IPS-18a (cell line): ENCODE data around the gene TTLL1.
"Not testable (repeated sequence)": the region's sequence is repeated elsewhere in the genome, so short reads cannot be mapped to it uniquely, and the experiment has no call there.

ENCODE experiments used
- H3K27ac ChIP-seq: one replicate; pipeline ENCODE4 v1.5.1; 2013; ENCODE audit warnings: low read length
- H3K27me3 ChIP-seq: one replicate; pipeline ENCODE4 v1.6.1; 2013; ENCODE audit warnings: mild to moderate bottlenecking, low read length; ENCODE audit not compliant: control insufficient read depth, insufficient read depth
- H3K36me3 ChIP-seq: one replicate; pipeline ENCODE4 v1.6.1; 2013; ENCODE audit warnings: low read depth, low read length; ENCODE audit not compliant: control insufficient read depth
- H3K4me1 ChIP-seq: one replicate; pipeline ENCODE4 v1.6.1; 2013; ENCODE audit warnings: low read depth, low read length; ENCODE audit not compliant: control insufficient read depth
- H3K4me3 ChIP-seq: one replicate; pipeline ENCODE4 v1.5.1; 2013; ENCODE audit warnings: low read length
- H3K9ac ChIP-seq: one replicate; pipeline ENCODE4 v1.6.1; 2013; ENCODE audit warnings: mild to moderate bottlenecking, low read length, moderate library complexity
- H3K9me3 ChIP-seq: one replicate; pipeline ENCODE4 v1.6.1; 2013; ENCODE audit warnings: low read depth, low read length; ENCODE audit not compliant: control insufficient read depth

The TTLL1 gene

DNA sequence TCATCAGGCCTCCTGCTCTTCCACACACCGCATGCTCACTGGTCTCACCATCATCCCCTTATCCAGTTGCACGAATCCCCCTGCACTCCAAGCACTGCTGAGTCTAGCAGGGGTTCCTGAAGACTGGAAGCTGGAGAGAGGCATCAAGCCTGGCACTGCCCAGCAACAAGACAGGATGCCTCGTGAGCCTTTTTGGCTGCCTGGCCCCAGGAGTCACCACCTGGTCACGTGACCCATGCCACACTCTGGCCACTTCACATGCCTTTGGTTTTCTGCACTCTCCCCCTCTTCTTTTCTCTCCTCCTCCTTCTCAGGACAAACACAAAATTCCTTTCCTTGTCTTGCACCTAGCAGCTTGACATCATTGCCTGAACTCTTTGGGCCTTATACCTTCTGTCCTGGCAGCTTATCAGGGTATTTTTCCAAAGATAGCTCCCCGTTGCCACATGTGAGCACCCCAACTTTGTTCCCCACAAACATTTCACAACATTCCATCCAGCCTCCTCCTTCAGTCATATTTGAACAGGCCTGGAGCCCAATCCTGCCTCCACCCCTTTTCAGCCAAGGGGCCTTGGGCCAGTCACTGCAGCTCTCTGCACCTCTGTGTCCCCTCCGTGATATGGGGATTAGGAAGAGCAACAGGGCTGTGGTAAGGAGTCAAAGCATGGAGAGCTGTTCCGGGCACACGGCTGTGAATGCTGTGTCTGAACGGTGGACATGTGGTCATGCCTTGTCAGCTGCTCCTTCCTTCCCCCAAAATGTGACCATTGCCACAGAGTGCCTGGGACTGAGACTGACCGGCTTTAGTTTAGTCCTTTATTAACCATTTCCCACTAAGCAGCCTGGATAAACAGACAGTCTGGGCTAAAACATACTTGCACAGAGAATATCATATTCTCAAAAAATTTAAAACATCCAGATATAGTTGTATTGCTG is 71.4 kb downstream of the TTLL1 start:
- H3K27me3 ChIP-seq = peaks cover 11% of the 10 kb centered on the region
- H3K36me3 ChIP-seq = no peaks in the 10 kb centered on the region
- H3K27ac ChIP-seq = no peak overlapping the region
- H3K9me3 ChIP-seq = no peaks in the 10 kb centered on the region
- no peak overlapping the region for H3K9ac ChIP-seq
- peaks cover 6% of the 10 kb centered on the region for H3K4me1 ChIP-seq
- H3K4me3 ChIP-seq = no peak overlapping the region

DNA sequence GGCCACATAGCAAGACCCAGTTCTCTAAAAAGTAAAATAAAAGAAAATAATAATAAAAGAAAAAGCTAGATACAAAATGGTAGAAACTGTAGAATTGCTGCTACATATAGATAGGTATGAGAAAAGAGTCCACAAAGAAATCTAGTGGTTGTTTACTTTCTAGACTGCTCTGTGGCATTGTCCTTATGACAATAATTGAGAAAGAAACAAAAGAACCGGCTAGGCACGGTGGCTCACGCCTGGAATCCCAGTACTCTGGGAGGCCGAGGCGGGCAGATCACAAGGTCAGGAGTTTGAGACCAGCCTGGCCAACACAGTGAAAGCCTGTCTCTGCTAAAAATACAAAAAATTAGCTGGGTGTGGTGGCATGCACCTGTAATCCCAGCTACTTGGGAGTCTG is 73.0 kb downstream of the TTLL1 start:
- not testable (repeated sequence) for H3K9ac ChIP-seq, H3K27ac ChIP-seq, H3K36me3 ChIP-seq, H3K4me3 ChIP-seq, H3K4me1 ChIP-seq, H3K9me3 ChIP-seq
- peaks cover 11% of the 10 kb centered on the region for H3K27me3 ChIP-seq

GRCh38 chr22:43015677-43016042 is 73.5 kb downstream of the TTLL1 start:
- Histone ChIP-seq H3K36me3 (no peaks in the 10 kb centered on the region), H3K4me1 (peaks cover 9% of the 10 kb centered on the region), H3K4me3 (peak overlapping the region; percentile 87), H3K9ac (peak overlapping the region; percentile 56), H3K9me3 (no peaks in the 10 kb centered on the region), H3K27me3 (peaks cover 11% of the 10 kb centered on the region), H3K27ac (no peak overlapping the region)

DNA sequence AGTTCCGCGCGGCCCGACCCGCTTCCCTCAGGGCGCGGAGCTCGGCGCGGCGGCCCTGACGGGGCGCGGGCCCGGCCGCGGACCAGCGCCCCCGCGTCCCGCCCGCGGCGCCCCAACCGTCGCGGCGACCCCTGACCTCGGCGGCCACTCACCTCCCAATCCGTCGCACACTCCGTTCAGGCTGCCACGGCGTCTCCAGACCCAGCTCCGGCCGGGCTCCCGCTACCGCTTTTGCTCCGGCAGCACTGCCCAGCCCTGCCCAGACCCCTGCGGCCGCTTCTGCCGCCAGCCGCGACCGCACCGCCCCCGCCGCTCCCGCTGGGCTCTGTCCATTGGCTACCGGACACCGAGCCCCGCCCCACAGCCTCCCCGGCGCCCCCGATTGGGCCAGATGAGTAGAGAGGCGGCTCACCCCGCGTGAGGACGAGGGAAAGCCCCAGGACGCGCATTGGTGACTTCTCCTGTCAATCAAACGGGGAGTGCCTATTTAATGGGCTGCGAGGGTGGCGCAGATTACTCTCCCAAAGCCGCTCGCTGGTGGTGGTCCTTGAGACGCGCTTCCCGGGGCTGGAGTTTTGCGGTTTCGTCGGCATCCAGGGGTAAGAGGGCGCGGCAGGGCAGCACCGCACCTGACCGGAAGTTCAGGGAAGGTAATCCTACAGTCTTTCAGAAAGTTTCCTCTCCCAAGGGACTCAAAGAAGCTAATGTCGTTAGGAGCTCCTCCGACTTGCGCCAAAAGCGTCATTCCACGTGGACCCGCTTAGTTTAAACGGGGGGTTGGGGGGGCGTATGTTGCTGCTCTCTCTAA is 74.1 kb downstream of the TTLL1 start, which contains the start of gene PACSIN2:
TSS of gene PACSIN2 (minus strand) at position 281 of the 808 bp plus-strand sequence. CDS start 103,069 bp downstream, outside the sequence.
- Histone ChIP-seq H3K9me3 (no peaks in the 10 kb centered on the region), H3K36me3 (no peaks in the 10 kb centered on the region), H3K9ac (peak within 1 kb of the TSS; percentile 56), H3K4me3 (peak within 1 kb of the TSS; percentile 87), H3K4me1 (peaks cover 9% of the 10 kb centered on the region), H3K27ac (no peak within 1 kb of the TSS), H3K27me3 (peaks cover 11% of the 10 kb centered on the region)

GRCh38 chr22:43014316-43014868 is 74.8 kb downstream of the TTLL1 start:
- Histone ChIP-seq H3K36me3 (no peaks in the 10 kb centered on the region), H3K4me3 (peak overlapping the region; percentile 87), H3K9me3 (no peaks in the 10 kb centered on the region), H3K4me1 (peaks cover 9% of the 10 kb centered on the region), H3K9ac (peak overlapping the region; percentile 38), H3K27ac (no peak overlapping the region), H3K27me3 (peaks cover 11% of the 10 kb centered on the region)

- Histone ChIP-seq H3K9me3 (no peaks in the 10 kb centered on the region), H3K4me3 (peak overlapping the region; percentile 87), H3K27ac (no peak overlapping the region), H3K9ac (peak overlapping the region; percentile 38), H3K27me3 (peaks cover 11% of the 10 kb centered on the region), H3K36me3 (no peaks in the 10 kb centered on the region), H3K4me1 (peaks cover 9% of the 10 kb centered on the region)
Observed at GRCh38 chr22:43013355-43014315, 75.6 kb downstream of the TTLL1 start.

- no peak overlapping the region for H3K4me3 ChIP-seq
- no peaks in the 10 kb centered on the region for H3K9me3 ChIP-seq
- H3K9ac ChIP-seq = no peak overlapping the region
- H3K4me1 ChIP-seq = peaks cover 13% of the 10 kb centered on the region
- peaks cover 11% of the 10 kb centered on the region for H3K27me3 ChIP-seq
- H3K36me3 ChIP-seq = no peaks in the 10 kb centered on the region
- H3K27ac ChIP-seq = no peak overlapping the region
Observed at GRCh38 chr22:43012390-43012789, 76.8 kb downstream of the TTLL1 start.

DNA sequence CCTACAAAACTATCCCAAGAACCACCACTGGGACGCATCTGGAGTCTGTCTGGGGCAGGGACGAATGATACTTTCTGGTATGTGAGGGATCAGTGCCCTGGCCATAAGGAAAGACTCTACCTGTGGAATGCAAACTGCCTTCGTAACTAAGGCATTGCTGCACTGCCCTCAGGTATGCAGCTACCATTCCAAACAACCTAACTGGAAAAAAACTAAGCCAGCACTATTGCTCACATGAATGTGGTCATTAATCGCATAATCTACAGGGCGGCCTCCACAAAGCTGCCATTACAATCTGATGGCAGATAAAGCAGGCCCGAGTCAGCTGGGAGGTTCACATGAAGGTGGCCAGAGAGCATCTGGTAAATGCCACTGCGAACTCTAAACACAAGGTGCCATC is 78.1 kb downstream of the TTLL1 start:
- no peak overlapping the region for H3K27ac ChIP-seq
- H3K27me3 ChIP-seq = peaks cover 8% of the 10 kb centered on the region
- H3K9ac ChIP-seq = no peak overlapping the region
- no peaks in the 10 kb centered on the region for H3K9me3 ChIP-seq
- no peaks in the 10 kb centered on the region for H3K36me3 ChIP-seq
- peaks cover 20% of the 10 kb centered on the region for H3K4me1 ChIP-seq
- H3K4me3 ChIP-seq = no peak overlapping the region

GRCh38 chr22:43009444-43009843 is 79.7 kb downstream of the TTLL1 start:
- peaks cover 20% of the 10 kb centered on the region for H3K4me1 ChIP-seq
- H3K36me3 ChIP-seq = no peaks in the 10 kb centered on the region
- no peak overlapping the region for H3K27ac ChIP-seq
- H3K27me3 ChIP-seq = no peaks in the 10 kb centered on the region
- no peak overlapping the region for H3K4me3 ChIP-seq
- no peaks in the 10 kb centered on the region for H3K9me3 ChIP-seq
- no peak overlapping the region for H3K9ac ChIP-seq

GRCh38 chr22:43008921-43009320 is 80.3 kb downstream of the TTLL1 start:
- Histone ChIP-seq H3K4me1 (peaks cover 20% of the 10 kb centered on the region), H3K27me3 (no peaks in the 10 kb centered on the region), H3K36me3 (no peaks in the 10 kb centered on the region), H3K4me3 (no peak overlapping the region), H3K9me3 (no peaks in the 10 kb centered on the region), H3K9ac (no peak overlapping the region), H3K27ac (no peak overlapping the region)
